Stimulated activated CD4-positive, alpha-beta T cell treated with anti-CD3 and anti-CD28 coated beads, Interleukin-15, amount 100 ng/mL, for 1 hour (primary cell): Measurements from ENCODE around the gene CCSER2.
"Not testable (repeated sequence)": the region's sequence is repeated elsewhere in the genome, so short reads cannot be mapped to it uniquely, and the experiment has no call there.

Experiments
- DNase-seq, 2 donors: peaks; one replicate each; pipeline ENCODE4 v3.0.0-alpha.2; 2020; ENCODE audit warnings: low read depth in 1 of 2, low spot score in 1 of 2

CCSER2 gene

GRCh38 chr10:84432891-84433290 is 104.5 kb downstream of the CCSER2 start:
- no peak for DNase-seq

- DNase-seq: no peak
Measured at GRCh38 chr10:84440781-84441180, 112.4 kb downstream of the CCSER2 start.

- no peak for DNase-seq
Measured at GRCh38 chr10:84447701-84448400, 119.5 kb downstream of the CCSER2 start.

GRCh38 chr10:84449351-84449750 is 121.0 kb downstream of the CCSER2 start:
- not testable (repeated sequence) for DNase-seq

- DNase-seq: no peak
Measured at GRCh38 chr10:84452003-84452402, 123.6 kb downstream of the CCSER2 start.

GRCh38 chr10:84453303-84453702 is 124.9 kb downstream of the CCSER2 start:
- DNase-seq: no peak

GRCh38 chr10:84456126-84456525 is 127.7 kb downstream of the CCSER2 start:
- no peak for DNase-seq

- DNase-seq: no peak
Measured at GRCh38 chr10:84460520-84460919, 132.1 kb downstream of the CCSER2 start.

GRCh38 chr10:84469470-84469869 is 141.1 kb downstream of the CCSER2 start:
- DNase-seq: no peak

- no peak for DNase-seq
Measured at GRCh38 chr10:84473136-84473535, 144.7 kb downstream of the CCSER2 start.

GRCh38 chr10:84477398-84478128 is 149.2 kb downstream of the CCSER2 start:
- no peak for DNase-seq

GRCh38 chr10:84478151-84478550 is 149.8 kb downstream of the CCSER2 start:
- no peak for DNase-seq

- no peak for DNase-seq
Measured at GRCh38 chr10:84478679-84479078, 150.3 kb downstream of the CCSER2 start.

GRCh38 chr10:84484541-84484940 is 156.2 kb downstream of the CCSER2 start:
- no peak for DNase-seq

GRCh38 chr10:84493361-84493760 is 165.0 kb downstream of the CCSER2 start:
- no peak for DNase-seq

GRCh38 chr10:84493951-84494848 is 165.8 kb downstream of the CCSER2 start:
- no peak for DNase-seq

- DNase-seq: no peak
Measured at GRCh38 chr10:84494849-84495180, 166.4 kb downstream of the CCSER2 start.

- no peak for DNase-seq
Measured at GRCh38 chr10:84497978-84498377, 169.6 kb downstream of the CCSER2 start.

- DNase-seq: not testable (repeated sequence)
Measured at GRCh38 chr10:84499039-84499438, 170.7 kb downstream of the CCSER2 start.

GRCh38 chr10:84499846-84500245 is 171.5 kb downstream of the CCSER2 start:
- DNase-seq: no peak

GRCh38 chr10:84510121-84510520 is 181.7 kb downstream of the CCSER2 start:
- DNase-seq: no peak

- no peak for DNase-seq
Measured at GRCh38 chr10:84511106-84511505, 182.7 kb downstream of the CCSER2 start.
